Ishikawa (cell line): Measurements from ENCODE around the gene SFMBT1.

Source experiments
- CEBPB ChIP-seq: IDR thresholded peaks from 2 replicates; pipeline ENCODE4 v1.6.1; 2012
- CREB1 ChIP-seq: IDR thresholded peaks from 2 replicates; pipeline ENCODE4 v1.6.1; 2012; ENCODE audit warnings: low read depth
- EGR1 ChIP-seq: IDR thresholded peaks from 2 replicates; pipeline ENCODE4 v1.6.1; 2012
- EP300 ChIP-seq: IDR thresholded peaks from 2 replicates; pipeline ENCODE4 v1.6.1; 2012; ENCODE audit warnings: borderline replicate concordance
- FOXM1 ChIP-seq: IDR thresholded peaks from 2 replicates; pipeline ENCODE4 v1.6.1; 2012; ENCODE audit warnings: low read depth, borderline replicate concordance
- NFIC ChIP-seq: IDR thresholded peaks from 2 replicates; pipeline ENCODE4 v1.6.1; 2012
- RAD21 ChIP-seq: IDR thresholded peaks from 2 replicates; pipeline ENCODE4 v1.6.1; 2012; ENCODE audit warnings: low read depth
- TAF1 ChIP-seq: IDR thresholded peaks from 2 replicates; pipeline ENCODE4 v1.6.1; 2012; ENCODE audit warnings: low read depth, mild to moderate bottlenecking
- TCF12 ChIP-seq: IDR thresholded peaks from 2 replicates; pipeline ENCODE4 v1.6.1; 2012; ENCODE audit warnings: low read depth
- TEAD4 ChIP-seq: IDR thresholded peaks from 2 replicates; pipeline ENCODE4 v1.6.1; 2012
- YY1 ChIP-seq: IDR thresholded peaks from 2 replicates; pipeline ENCODE4 v1.6.1; 2012; ENCODE audit warnings: low read depth
- ZBTB7A ChIP-seq: IDR thresholded peaks from 2 replicates; pipeline ENCODE4 v1.6.1; 2012; ENCODE audit warnings: low read depth
- TF ChIP-seq, protein P1 (sequence below): IDR thresholded peaks from 2 replicates; pipeline ENCODE4 v1.6.1; 2012
- TF ChIP-seq, protein P2 (sequence below): IDR thresholded peaks from 2 replicates; pipeline ENCODE4 v1.6.1; 2012; ENCODE audit warnings: low read depth, mild to moderate bottlenecking
- TF ChIP-seq, protein P3 (sequence below): IDR thresholded peaks from 2 replicates; pipeline ENCODE4 v1.6.1; 2012

The SFMBT1 gene

DNA sequence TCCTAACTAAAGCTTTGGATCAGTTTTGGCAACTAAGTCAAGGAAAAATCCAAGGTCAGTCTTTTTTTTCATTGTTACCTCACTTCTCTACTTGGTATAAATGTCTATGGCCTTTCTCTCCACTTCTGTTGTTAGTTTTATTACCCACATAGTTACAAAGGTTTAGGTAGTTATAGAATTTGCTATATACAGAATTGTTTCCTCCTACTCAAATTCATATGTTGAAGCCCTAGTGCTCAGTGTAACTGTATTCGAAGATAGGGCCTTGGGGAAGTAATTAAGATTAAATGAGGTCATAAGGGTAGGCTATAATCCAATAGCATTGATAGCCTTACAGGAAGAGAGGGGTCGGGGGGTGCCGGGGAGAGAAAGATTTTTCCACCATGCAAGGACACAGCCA is 128.8 kb downstream of the SFMBT1 start:
- TF ChIP-seq EP300 (no peak), FOXM1 (no peak), YY1 (no peak), EGR1 (no peak), CREB1 (no peak), RAD21 (no peak), CEBPB (no peak), TAF1 (no peak), TCF12 (no peak), TEAD4 (no peak), ZBTB7A (no peak)
- TF ChIP-seq, protein P1, sequence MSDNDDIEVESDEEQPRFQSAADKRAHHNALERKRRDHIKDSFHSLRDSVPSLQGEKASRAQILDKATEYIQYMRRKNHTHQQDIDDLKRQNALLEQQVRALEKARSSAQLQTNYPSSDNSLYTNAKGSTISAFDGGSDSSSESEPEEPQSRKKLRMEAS = no peak
- TF ChIP-seq, protein P2, sequence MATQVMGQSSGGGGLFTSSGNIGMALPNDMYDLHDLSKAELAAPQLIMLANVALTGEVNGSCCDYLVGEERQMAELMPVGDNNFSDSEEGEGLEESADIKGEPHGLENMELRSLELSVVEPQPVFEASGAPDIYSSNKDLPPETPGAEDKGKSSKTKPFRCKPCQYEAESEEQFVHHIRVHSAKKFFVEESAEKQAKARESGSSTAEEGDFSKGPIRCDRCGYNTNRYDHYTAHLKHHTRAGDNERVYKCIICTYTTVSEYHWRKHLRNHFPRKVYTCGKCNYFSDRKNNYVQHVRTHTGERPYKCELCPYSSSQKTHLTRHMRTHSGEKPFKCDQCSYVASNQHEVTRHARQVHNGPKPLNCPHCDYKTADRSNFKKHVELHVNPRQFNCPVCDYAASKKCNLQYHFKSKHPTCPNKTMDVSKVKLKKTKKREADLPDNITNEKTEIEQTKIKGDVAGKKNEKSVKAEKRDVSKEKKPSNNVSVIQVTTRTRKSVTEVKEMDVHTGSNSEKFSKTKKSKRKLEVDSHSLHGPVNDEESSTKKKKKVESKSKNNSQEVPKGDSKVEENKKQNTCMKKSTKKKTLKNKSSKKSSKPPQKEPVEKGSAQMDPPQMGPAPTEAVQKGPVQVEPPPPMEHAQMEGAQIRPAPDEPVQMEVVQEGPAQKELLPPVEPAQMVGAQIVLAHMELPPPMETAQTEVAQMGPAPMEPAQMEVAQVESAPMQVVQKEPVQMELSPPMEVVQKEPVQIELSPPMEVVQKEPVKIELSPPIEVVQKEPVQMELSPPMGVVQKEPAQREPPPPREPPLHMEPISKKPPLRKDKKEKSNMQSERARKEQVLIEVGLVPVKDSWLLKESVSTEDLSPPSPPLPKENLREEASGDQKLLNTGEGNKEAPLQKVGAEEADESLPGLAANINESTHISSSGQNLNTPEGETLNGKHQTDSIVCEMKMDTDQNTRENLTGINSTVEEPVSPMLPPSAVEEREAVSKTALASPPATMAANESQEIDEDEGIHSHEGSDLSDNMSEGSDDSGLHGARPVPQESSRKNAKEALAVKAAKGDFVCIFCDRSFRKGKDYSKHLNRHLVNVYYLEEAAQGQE = no peak

DNA sequence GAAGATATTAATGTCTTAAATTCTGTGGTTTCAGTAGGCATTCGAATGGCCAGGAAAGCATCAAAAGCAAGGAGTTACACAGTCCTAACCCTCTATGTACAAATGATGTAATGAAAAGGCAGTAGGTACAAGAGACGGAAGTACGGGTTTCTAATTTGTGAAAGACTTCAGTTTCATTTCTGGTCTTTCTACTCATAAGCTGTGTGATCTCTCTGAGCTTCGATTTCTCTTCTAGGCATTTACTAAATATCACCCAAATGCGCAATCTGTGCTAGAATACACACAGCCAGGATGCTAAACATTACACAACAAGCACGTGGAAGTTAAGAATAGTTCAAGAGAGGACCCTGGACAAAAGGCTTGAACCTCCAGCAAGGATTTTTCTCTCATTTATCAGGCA is 130.6 kb downstream of the SFMBT1 start:
- TF ChIP-seq TAF1 (no peak), EP300 (no peak), ZBTB7A (no peak), FOXM1 (no peak), YY1 (no peak), TEAD4 (no peak), CEBPB (no peak)
- TF ChIP-seq, protein P2 = no peak
- TF ChIP-seq, protein P1 = no peak

DNA sequence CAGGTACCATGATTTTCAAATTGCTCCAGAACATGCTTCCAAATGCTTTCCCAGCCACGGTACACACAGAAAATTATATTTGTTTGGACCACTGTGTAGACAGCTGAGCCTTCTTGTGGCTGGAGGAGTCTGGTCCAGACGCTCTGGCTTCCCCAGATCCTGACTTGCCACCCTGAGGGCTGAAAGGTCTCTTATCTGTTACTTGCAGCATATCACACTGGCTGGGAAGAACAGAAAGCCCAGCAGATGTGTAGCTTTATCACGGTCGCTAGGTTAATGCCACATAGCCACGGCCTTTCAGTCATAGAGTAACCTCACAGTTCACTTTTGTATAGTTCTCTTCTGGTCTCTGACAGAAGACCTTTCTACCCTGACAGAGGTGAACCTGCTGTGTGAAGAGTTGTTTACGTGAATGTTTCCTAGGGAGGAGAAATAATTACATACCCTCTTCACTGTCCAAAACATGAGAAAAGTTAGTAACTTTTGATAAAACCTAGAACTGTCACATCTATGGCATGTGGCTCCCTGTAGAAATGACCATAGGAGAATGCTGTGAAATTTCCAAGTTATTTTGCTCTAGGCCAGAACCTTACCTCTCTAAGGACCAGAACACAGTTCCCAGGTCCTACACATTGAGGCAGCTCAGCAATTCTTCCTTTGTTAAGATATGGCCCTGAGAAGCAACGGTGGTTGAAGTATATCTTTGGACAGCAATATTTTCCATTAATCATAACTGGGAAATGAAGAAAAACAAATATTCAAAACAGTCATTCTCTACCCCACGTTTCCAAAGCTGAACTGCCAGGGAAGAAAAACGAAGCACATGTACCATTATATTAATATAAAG is 132.8 kb downstream of the SFMBT1 start:
- TF ChIP-seq CEBPB = no peak
- TF ChIP-seq NFIC = no peak
- no peak for TF ChIP-seq ZBTB7A
- TF ChIP-seq, protein P2 = no peak
- no peak for TF ChIP-seq TAF1
- TF ChIP-seq, protein P1 = no peak
- TF ChIP-seq, protein P3, sequence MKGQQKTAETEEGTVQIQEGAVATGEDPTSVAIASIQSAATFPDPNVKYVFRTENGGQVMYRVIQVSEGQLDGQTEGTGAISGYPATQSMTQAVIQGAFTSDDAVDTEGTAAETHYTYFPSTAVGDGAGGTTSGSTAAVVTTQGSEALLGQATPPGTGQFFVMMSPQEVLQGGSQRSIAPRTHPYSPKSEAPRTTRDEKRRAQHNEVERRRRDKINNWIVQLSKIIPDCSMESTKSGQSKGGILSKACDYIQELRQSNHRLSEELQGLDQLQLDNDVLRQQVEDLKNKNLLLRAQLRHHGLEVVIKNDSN = no peak
- TF ChIP-seq TEAD4 = no peak
- TF ChIP-seq FOXM1 = no peak
- no peak for TF ChIP-seq CREB1
- TF ChIP-seq TCF12 = no peak
- TF ChIP-seq RAD21 = no peak
- TF ChIP-seq EP300 = no peak
- no peak for TF ChIP-seq EGR1
- no peak for TF ChIP-seq YY1

DNA sequence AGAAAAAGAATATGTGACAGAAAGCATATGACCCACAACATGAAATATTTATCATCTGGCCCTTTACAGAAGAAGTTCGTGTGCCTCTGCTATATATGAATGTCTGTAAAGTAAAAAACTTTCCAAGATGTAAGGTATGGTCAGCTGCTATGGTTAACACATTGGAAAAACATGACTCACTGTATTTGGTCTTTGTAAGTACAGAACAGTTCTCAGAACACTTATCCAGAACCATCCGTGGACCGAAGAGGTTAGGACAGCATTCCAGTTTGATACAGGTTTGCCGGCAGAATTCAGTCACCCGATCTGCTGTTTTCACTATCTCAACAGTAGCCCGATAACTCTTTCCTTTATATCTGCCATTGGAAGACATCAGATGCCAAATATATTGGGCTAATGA is 135.1 kb downstream of the SFMBT1 start:
- TF ChIP-seq YY1 = no peak
- TF ChIP-seq TEAD4 = no peak
- TF ChIP-seq ZBTB7A = no peak

DNA sequence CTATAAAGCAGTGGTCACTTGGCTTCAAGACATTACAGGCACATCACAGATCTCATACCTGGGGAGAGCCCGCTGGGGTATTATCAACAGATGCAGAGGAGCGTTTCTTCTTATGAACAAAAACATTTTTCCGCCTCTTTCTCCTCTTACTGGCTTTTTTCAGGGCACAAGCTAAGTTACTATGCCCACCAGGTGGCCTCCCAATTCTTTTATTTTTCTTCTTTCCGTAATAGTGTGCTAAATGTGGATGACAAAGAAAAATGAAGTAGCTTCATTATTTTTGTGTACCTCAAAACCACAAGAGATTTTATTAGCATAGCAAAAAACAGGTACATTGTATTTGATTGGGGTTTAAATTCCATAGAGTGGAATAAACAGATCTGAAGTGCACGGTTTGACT is 138.4 kb downstream of the SFMBT1 start:
- TF ChIP-seq TCF12 = no peak
- no peak for TF ChIP-seq FOXM1
- no peak for TF ChIP-seq TAF1
- no peak for TF ChIP-seq CEBPB
- TF ChIP-seq ZBTB7A = no peak
- TF ChIP-seq YY1 = no peak
- TF ChIP-seq CREB1 = no peak
- no peak for TF ChIP-seq EGR1
- TF ChIP-seq, protein P1 = no peak
- TF ChIP-seq, protein P3 = no peak
- no peak for TF ChIP-seq TEAD4
- no peak for TF ChIP-seq RAD21
- TF ChIP-seq, protein P2 = no peak
- TF ChIP-seq NFIC = no peak
- no peak for TF ChIP-seq EP300
